Panc1 (cell line): ENCODE data around the gene ZNF212. TPM values are rescaled to one million over a fixed set of nuclear protein-coding genes. Genes with fewer than 3 reads are reported as not detected.
A peak's percentile ranks its signal among the peaks of the same experiment; 100 is the strongest.

Experiments used
- ATAC-seq: fragments of 200-7000 bp; cut with Tn5 transposase; 2 replicates; pipeline ENCODE4 v1.9.1; 2020; ENCODE audit warnings: mild to moderate bottlenecking, moderate library complexity
- BruUV-seq: library from RNA; stranded (reverse); fragments of 400-500 nt; replicated peaks from 2 replicates; lab custom pipeline; 2021; lab: Mats Ljungman, UMichigan
- CTCF ChIA-PET: fragments of 300-600 bp; sonication (Branson Sonifier 250); formaldehyde crosslinking; loops from one replicate; lab custom pipeline; 2022; ENCODE audit warnings: antibody characterized with exemption; lab: Charles Lee
- POLR2A ChIA-PET: fragments of 300-600 bp; sonication (Branson Sonifier 250); formaldehyde crosslinking; loops from one replicate; lab custom pipeline; 2022; ENCODE audit warnings: antibody characterized with exemption; lab: Charles Lee
- DNase-seq: peaks from one replicate; pipeline ENCODE4 v3.0.0-alpha.2; 2010; ENCODE audit warnings: low read depth, low spot score
- H3K27ac ChIP-seq: 2 replicates; pipeline ENCODE4 v1.5.1; 2011; ENCODE audit warnings: mild to moderate bottlenecking, low read length, inconsistent platforms
- H3K27me3 ChIP-seq: fragments of 200-500 bp; sonication (Bioruptor generic); 2 replicates; pipeline ENCODE4 v1.6.0; 2014; ENCODE audit warnings: low read length, inconsistent platforms; ENCODE audit not compliant: control insufficient read depth, insufficient read depth
- H3K36me3 ChIP-seq: fragments of 200-500 bp; sonication (Bioruptor generic); 2 replicates; pipeline ENCODE4 v1.5.1; 2014; ENCODE audit warnings: inconsistent platforms, mild to moderate bottlenecking, low read length, moderate library complexity; ENCODE audit not compliant: control insufficient read depth, insufficient read depth
- H3K4me1 ChIP-seq: 2 replicates; pipeline ENCODE4 v1.5.1; 2011; ENCODE audit warnings: inconsistent platforms, mild to moderate bottlenecking, low read length, moderate library complexity; ENCODE audit not compliant: control insufficient read depth, insufficient read depth
- H3K4me3 ChIP-seq, 2 experiments: 2 replicates each; pipeline ENCODE4 v1.5.1; 2011 to 2012; ENCODE audit warnings: low read depth in 2 of 2, low read length in 2 of 2, mild to moderate bottlenecking in 2 of 2, inconsistent platforms in 1 of 2, moderate library complexity in 1 of 2
- H3K9me3 ChIP-seq: fragments of 200-500 bp; sonication (Bioruptor generic); 2 replicates; pipeline ENCODE4 v1.5.1; 2014; ENCODE audit warnings: low read depth, mild to moderate bottlenecking, inconsistent platforms, low read length, moderate library complexity; ENCODE audit not compliant: control insufficient read depth, insufficient read depth
- CTCF ChIP-seq: fragments of 450-650 bp; IDR thresholded peaks from 2 replicates; pipeline ENCODE4 v1.5.1; 2017; ENCODE audit warnings: mild to moderate bottlenecking
- POLR2AphosphoS5 ChIP-seq: IDR thresholded peaks from 2 replicates; pipeline ENCODE4 v1.6.1; 2012; ENCODE audit warnings: mild to moderate bottlenecking, low read depth, low read length, moderate library complexity
- REST ChIP-seq, 2 experiments: IDR thresholded peaks; 2 replicates each; pipeline ENCODE4 v1.6.1; 2011 to 2012; ENCODE audit warnings: low read depth in 2 of 2, control low read depth in 1 of 2, low read length in 1 of 2, mild to moderate bottlenecking in 1 of 2, moderate library complexity in 1 of 2; ENCODE audit not compliant: insufficient read depth in 1 of 2
- SIN3A ChIP-seq: IDR thresholded peaks from 2 replicates; pipeline ENCODE4 v1.6.1; 2012; ENCODE audit warnings: low read depth, mild to moderate bottlenecking, low read length, moderate library complexity, borderline replicate concordance; ENCODE audit not compliant: insufficient read depth
- TCF7L2 ChIP-seq: IDR thresholded peaks from 2 replicates; pipeline ENCODE4 v1.6.1; 2011; ENCODE audit warnings: mild to moderate bottlenecking, low read depth, low read length, inconsistent platforms
- in situ Hi-C: cut with HindIII; loops from 2 replicates; pipeline ENCODE4 v1.10.0; 2016; ENCODE audit warnings: low sequenced_read_pairs, low pct_unique_long_range_greater_than_20kb
- intact Hi-C: fragments of 100-400 bp; cut with micrococcal nuclease; formaldehyde crosslinking; loops from one replicate; pipeline ENCODE4 v1.10.0; 2022; ENCODE audit not compliant: unreplicated experiment
- total RNA-seq: library from RNA; stranded (reverse); gene quantifications from one replicate; pipeline ENCODE4 v1.2.1, GENCODE V29; 2021; ENCODE audit not compliant: unreplicated experiment

Gene ZNF212
- total RNA-seq, 1 experiment from 2014 or later: 11.3 TPM

- no peak for TF ChIP-seq CTCF
Measured at GRCh38 chr7:149281508-149282330, 42.3 kb downstream of the ZNF212 start (continued).

- Histone ChIP-seq H3K4me3 (no peak overlapping the region), H3K27ac (no peak overlapping the region), H3K9me3 (no peaks in the 10 kb centered on the region), H3K27me3 (no peaks in the 10 kb centered on the region), H3K4me1 (peaks cover 3% of the 10 kb centered on the region; the same call in 1 of the 2 replicates), H3K36me3 (no peaks in the 10 kb centered on the region; the same call in 1 of the 2 replicates)
- no peak for TF ChIP-seq SIN3A
- TF ChIP-seq CTCF: no peak
- TF ChIP-seq POLR2AphosphoS5: no peak
- no peak for TF ChIP-seq REST (IDR thresholded peaks at IDR 0.05; ENCODE audit: insufficient read depth in 1 of 2, low read depth in 2 of 2, low read length in 1 of 2)
- no peak for TF ChIP-seq TCF7L2
- POLR2A ChIA-PET: no interaction called here
- ATAC-seq (no peak), DNase-seq (no peak)
- intact Hi-C loops (no loop called here), in situ Hi-C loops (no loop called here)
- CTCF ChIA-PET: no interaction called here
- BruUV-seq: no TSS peak
Measured at GRCh38 chr7:149282331-149282655, 42.8 kb downstream of the ZNF212 start.

GRCh38 chr7:149283321-149283720 lies 43.9 kb downstream of the ZNF212 start:
- TSS peak; percentile 24 for BruUV-seq
- intact Hi-C loops: no loop called here
- CTCF ChIA-PET: no interaction called here
- in situ Hi-C loops: no loop called here
- no peaks in the 10 kb centered on the region for H3K27me3 ChIP-seq
- POLR2A ChIA-PET: no interaction called here
- H3K9me3 ChIP-seq: no peaks in the 10 kb centered on the region
- no peak overlapping the region for H3K4me3 ChIP-seq
- no peaks in the 10 kb centered on the region; the same call in 1 of the 2 replicates for H3K36me3 ChIP-seq
- no peak overlapping the region for H3K27ac ChIP-seq
- ATAC-seq (no peak), DNase-seq (no peak)
- peaks cover 3% of the 10 kb centered on the region; the same call in 1 of the 2 replicates for H3K4me1 ChIP-seq
- TF ChIP-seq REST (IDR thresholded peaks at IDR 0.05; ENCODE audit: insufficient read depth in 1 of 2, low read depth in 2 of 2, low read length in 1 of 2): no peak
- TF ChIP-seq TCF7L2: no peak
- TF ChIP-seq CTCF: no peak
- TF ChIP-seq SIN3A: no peak
- no peak for TF ChIP-seq POLR2AphosphoS5
